LNCaP clone FGC (cell line): Measurements from ENCODE around the gene PRDM5.

Source experiments
- DNase-seq: peaks from one replicate; pipeline ENCODE4 v3.0.0-alpha.2; 2011; ENCODE audit warnings: low read depth
- H3K4me3 ChIP-seq: 2 replicates; pipeline ENCODE4 v1.5.1; 2011; ENCODE audit warnings: mild to moderate bottlenecking, low read depth, low read length, control low read depth
- CTCF ChIP-seq: IDR thresholded peaks from 2 replicates; pipeline ENCODE4 v1.5.1; 2012; ENCODE audit warnings: mild to moderate bottlenecking; ENCODE audit not compliant: control insufficient read depth, insufficient read depth; ENCODE audit errors: extremely low read depth

PRDM5 gene

GRCh38 chr4:120948382-120948781 is 25.9 kb upstream of the PRDM5 start:
- DNase-seq, result peak; percentile 7
- no peak for TF ChIP-seq CTCF

GRCh38 chr4:120942776-120943175 is 20.2 kb upstream of the PRDM5 start:
- no peak for TF ChIP-seq CTCF
- no peak overlapping the region for H3K4me3 ChIP-seq
- DNase-seq, result no peak

More at GRCh38 chr4:120948382-120948781, 25.9 kb upstream of the PRDM5 start:
- no peak overlapping the region for H3K4me3 ChIP-seq

GRCh38 chr4:120940547-120940946 is 18.0 kb upstream of the PRDM5 start:
- TF ChIP-seq CTCF, result no peak
- no peak for DNase-seq
- H3K4me3 ChIP-seq, result no peak overlapping the region

GRCh38 chr4:120939693-120940092 is 17.2 kb upstream of the PRDM5 start:
- no peak overlapping the region for H3K4me3 ChIP-seq
- DNase-seq, result no peak
- TF ChIP-seq CTCF, result no peak

- no peak overlapping the region for H3K4me3 ChIP-seq
- TF ChIP-seq CTCF, result no peak
- DNase-seq, result no peak
Observed at GRCh38 chr4:120929847-120930246, 7.3 kb upstream of the PRDM5 start.

- H3K4me3 ChIP-seq, result no peak overlapping the region
- no peak for DNase-seq
- no peak for TF ChIP-seq CTCF
Observed at GRCh38 chr4:120927801-120928409, 5.4 kb upstream of the PRDM5 start.

GRCh38 chr4:120926358-120927025 is 4.0 kb upstream of the PRDM5 start:
- no peak for DNase-seq
- no peak overlapping the region for H3K4me3 ChIP-seq
- no peak for TF ChIP-seq CTCF
